ENCODE data around the gene ZMIZ1.

ZMIZ1 gene

DNA sequence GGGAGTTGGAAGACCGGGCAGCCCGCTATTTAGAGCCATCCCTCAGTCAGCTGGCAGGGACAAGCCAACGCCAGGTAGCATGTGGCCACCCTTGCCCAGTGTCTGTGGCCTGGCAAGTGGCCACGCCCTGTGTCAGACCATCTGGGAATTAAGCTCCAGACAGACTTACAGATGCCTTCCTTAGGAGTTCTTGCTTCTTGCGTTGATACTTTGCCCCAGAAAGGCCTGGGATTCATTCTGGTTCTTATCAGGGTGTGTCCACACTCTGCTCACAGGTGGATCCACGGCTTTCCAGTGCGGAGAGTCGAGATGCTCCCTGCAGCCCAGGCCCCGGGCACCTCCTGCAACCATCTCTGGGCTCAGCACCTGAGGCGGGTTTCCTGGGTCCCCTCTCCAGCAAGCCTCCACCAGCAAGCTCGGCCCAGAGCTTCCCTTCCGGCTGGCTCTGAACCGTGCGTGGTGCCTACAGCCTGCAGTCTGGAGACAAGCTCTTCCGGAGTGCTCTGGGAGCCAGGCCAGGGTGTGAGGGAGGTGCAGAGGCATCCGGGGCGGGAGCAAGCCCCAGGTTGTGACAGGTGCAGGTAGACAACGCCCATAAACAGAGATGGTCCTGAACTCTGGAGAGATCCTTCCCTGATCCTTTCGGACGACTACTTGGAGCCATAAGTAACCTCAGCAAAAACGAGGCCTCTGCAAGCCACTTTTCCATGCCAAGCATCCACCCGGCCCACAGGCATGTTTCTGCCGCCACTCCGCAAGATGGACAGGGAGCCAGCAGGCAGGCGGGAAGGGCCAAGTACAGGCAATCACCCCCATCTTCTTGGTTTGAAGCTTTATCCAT, 246.2 kb downstream of the ZMIZ1 start:
- DNase-seq (ENCODE audit: low read depth in 2 of 3, low spot score in 2 of 3): no peak

DNA sequence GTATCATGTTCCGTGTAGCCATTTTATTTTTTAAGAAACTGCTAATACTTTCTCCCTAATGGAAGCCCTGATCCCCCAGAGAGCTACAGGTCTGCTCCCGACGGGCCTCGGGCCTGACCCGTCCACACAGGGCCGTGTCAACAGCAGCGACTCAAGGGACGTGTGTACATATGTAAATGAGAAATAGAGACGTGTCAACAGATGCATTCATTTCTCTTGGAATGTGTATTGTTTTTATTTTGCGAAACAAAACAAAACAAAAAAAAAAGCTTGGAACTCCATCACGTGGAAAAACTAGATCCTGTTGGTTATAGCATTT, 246.8 kb downstream of the ZMIZ1 start:
- DNase-seq (ENCODE audit: low read depth in 2 of 3, low spot score in 2 of 3): no peak

DNA sequence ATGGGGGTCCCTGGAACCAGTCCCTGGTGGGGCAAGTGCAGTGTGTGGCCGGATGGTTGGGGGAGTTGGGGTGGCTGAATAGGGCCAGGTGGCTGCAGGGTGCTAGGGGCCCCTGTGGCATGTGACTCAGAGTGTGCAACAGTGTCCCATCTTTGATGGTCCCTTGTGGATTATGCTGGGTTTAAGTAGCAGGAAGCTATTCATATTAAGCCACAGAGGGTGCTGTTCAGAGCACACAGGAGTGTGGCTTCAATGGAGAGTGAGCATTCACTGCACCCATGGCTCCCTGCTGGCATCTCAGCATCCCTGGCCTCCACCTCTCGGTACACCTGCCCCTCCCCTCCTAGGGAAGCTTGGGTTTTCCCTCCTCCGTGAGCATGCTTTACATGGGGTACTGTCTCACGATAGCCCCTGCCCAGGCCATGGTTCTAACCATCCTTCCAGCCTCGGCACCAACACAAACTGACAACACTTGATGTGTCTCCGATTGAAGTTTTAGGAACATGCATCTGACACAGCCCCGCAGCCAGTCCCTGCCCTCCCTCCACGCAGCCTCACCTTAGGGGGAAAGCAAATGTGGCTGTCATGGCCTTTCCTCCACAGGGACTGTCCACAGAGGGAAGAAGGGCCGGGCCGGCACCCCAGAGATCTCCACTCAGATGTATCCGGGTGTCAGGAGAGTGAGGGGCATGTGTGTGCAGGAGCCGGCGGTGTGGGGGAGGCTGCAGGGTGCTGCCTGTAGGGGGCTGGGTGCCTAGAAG, 248.1 kb downstream of the ZMIZ1 start:
- DNase-seq (ENCODE audit: low read depth in 2 of 3, low spot score in 2 of 3): no peak

DNA sequence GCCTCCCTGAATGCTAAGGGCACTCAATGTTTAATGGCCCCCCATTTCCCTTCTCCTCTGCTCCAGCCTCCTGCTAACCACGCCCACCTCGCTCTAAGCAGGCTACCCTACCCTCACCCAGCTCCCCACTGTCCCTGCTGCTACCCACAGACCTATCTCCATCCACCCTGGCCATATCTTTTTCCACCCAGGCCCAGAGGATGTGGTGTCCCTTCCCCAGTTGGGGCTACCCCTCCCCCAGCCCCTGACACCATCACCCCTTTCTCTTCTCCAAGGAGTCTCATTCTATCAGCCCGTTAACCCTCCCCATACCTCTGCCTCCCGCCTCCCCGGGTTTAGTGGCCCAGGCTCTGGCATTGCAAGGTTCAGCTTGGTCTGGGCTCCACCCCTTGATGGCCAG, 249.6 kb downstream of the ZMIZ1 start:
- DNase-seq (ENCODE audit: low read depth in 2 of 3, low spot score in 2 of 3): no peak

DNA sequence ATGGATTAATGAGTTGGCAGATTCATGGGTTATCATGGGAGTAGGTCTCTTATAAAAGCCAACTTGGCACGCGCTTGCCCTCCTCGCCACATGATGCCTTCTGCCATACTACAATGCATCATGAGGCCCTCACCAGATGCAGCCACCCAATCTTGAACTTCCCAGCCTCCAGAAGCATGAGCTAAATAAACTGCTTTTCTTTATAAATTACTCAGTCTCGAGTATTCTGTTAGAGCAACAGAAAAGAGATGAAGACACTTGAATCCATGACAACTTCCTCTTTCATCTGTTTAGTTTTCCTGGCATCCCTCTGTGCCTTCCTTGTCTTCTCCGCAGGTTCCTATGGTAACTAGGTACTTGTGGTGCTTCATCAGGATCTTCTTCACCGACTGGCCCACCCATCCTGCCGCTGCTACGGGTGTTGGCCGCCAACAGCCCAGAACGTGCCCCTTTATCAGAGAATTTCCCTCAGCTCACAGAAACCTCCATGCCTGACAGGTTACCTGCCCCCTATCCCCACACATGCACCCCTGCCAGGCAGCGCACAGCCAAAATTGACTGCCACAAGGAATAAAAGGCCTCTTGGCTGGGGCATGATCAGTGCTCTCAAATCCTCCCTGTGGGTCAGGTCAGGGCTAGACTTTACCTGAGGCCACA, 250.5 kb downstream of the ZMIZ1 start:
- DNase-seq (ENCODE audit: low read depth in 2 of 3, low spot score in 2 of 3): no peak

DNA sequence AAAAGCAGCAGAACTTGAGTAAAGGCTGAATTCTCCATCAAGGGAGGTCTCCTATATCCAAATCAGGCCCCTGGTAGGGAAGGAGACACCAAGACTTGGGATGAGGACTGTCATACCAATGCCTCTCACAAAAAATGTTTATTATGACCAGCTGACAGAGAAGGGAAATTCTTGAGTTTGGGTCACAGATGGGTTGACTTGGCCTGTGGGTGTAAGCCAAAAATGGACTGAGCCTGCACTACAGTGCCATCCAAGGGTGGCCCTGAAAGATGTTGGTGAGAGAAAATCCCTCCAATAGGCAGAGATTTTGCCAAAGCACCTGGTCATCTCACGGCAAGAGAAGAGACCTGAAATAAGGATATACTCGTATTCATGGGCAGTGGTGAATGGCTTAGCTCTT, 251.6 kb downstream of the ZMIZ1 start:
- no peak for DNase-seq (ENCODE audit: low read depth in 2 of 3, low spot score in 2 of 3)

DNA sequence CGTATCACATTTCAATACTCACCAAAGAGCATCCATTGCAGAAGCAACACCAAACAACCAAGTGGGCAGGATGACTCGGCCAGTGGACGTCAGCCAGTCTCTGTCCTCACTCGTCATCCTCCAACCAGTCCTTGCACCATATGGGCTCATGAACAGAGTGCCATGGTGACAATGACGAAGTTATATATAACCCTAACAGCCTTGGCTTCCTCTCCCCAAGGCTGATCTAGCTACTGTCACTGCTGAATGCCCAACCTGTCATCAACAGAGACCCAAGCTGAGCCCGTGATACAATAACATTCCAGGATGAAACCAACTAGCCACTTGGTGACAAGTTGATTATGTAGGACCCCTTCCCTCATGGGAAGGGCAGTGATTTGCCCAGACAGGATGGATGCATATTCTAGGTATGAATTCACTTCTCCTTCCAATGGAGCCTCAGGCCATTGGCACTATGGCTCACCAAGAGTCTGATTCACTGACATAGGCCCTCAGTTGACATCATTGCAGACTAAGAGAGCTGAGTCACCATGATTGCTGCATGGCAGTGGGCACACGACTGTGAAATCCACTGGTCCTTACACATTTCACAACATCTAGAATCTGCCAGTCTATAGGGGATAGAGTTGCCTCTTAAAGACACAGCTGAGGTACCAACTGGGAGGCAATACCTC, 252.2 kb downstream of the ZMIZ1 start:
- DNase-seq (ENCODE audit: low read depth in 2 of 3, low spot score in 2 of 3): no peak

DNA sequence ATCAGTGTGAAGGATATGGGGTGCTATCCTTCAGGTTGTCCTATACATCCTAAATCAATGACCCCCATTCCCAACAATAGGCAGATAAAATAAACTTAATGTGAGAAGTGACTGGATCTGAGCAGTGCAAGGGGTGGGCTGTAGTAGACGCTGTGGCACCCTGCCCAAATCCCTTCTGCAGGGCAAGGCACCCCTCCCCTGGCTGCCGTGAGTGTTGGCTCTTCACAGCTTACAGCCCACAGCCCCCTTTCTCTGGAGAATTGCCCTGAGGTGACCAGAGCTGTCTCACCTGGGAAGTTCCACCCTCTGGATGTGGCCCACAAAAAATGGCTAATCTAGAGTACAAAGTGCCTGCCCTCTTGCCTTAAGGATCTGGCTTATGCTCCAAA, 252.7 kb downstream of the ZMIZ1 start:
- no peak for DNase-seq (ENCODE audit: low read depth in 2 of 3, low spot score in 2 of 3)

DNA sequence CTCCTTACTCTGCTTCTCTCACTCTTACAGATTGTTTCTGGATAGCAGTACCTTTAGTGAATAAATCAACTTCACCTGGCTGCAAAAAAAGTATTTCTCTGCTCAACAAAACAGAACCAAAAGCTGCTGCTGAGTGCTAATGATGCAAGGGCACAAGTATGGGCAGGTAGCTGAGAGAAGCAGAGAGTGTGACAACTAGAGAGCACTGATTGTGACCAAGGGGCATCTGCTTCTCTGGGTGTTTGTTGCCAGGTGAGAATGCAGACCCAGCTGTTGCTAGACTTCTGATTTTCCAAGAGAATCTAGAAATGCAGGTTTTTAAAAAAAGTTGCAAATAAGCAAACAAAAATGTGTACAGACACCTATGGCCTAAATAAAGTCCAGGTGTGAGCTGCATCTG, 253.2 kb downstream of the ZMIZ1 start:
- no peak for DNase-seq (ENCODE audit: low read depth in 2 of 3, low spot score in 2 of 3)

DNA sequence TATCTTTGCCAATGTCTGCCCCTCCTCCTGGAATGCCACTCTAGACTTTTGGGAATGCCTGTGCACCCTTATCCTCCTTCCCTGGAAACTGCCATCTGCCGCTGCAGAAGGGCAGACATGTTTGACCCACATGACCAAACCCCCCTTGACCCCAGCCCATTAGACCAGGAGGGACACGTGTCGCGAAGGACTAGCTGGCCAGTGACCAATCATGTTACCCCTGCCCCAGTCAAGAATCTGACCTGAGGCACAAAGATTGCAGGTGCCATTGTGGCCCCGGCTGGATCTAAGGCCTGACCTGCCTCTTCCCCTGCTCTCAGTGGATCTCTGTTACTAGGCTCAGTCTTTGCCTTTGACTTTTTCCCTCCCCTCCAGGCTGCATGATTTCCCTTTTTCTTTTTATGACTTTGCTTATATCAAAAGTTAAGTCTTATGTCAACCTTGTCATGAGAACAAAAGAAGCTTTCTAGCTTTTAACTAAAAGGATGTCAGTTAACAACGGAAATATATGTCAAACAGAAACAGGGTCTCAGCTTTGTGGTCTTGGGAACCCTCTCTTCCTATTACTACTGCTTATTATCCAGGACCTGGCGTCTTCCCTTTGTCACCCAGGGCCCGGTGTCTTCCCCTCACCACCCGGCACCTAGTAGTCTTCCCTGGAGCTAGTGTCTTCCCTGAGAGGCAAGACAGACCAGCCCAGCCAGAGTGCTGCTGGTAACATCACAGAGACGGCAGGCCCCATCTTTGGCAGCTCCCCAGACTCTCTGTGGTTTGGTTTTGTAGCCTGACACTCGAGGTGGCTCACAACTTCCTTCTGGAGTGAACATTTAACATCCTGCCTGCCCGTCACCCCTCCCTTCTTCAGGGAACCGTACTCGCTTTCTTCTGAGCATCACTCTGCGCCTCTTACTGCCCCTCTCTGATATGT, 254.1 kb downstream of the ZMIZ1 start:
- peak; percentile 39 to 56 (median 41) for DNase-seq (ENCODE audit: low read depth in 2 of 3, low spot score in 2 of 3)

DNA sequence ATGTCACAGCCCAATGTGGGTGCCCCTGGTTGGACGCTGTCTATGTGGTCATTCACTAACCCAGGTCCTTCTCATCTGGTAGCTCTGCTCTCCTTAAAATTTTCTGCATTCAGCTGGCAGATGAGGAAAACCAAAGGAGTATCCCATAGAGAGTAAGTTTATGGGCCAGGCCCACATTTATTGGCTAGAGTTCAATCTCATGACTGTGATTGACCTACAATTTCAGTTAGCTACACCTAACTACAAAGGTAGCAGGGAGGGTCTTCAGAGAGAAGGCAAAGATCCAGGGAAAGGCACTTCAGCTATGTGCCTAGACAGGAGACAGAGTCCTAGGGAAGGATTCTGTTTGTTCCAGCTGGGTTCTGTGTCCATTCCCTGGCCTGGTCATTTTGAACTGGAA, 254.8 kb downstream of the ZMIZ1 start:
- DNase-seq (ENCODE audit: low read depth in 2 of 3, low spot score in 2 of 3): no peak

DNA sequence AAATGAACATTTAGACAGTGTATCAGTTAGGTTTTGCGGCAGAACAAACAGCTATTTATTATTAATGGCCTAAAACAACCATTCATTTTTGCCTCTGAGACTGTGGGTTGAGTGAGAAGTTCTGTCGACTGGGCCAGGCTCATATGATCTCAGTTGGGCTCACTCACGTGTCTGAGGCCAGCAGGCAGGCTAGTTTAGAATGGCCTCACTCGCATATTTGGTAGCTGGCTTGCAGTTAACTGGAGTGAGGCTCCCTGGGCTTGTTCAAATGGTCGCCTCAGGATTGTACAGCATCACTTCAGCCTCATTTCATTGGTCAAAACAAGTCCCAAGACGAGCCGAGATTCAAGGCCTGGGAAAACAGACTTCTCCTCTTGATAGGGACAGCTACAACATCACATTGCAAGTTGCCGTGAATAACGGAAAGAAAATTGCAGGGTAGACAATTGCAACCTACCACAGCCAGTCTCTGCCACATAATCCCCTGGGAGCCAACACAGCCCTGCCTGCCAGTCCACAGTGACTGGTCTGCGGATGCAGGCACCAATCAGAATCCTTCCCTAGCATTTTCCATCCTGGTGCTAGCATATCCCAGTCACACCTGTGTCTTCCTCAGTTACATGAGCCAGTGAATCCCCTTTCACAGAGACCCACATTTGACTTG, 255.4 kb downstream of the ZMIZ1 start:
- no peak for DNase-seq (ENCODE audit: low read depth in 2 of 3, low spot score in 2 of 3)

DNA sequence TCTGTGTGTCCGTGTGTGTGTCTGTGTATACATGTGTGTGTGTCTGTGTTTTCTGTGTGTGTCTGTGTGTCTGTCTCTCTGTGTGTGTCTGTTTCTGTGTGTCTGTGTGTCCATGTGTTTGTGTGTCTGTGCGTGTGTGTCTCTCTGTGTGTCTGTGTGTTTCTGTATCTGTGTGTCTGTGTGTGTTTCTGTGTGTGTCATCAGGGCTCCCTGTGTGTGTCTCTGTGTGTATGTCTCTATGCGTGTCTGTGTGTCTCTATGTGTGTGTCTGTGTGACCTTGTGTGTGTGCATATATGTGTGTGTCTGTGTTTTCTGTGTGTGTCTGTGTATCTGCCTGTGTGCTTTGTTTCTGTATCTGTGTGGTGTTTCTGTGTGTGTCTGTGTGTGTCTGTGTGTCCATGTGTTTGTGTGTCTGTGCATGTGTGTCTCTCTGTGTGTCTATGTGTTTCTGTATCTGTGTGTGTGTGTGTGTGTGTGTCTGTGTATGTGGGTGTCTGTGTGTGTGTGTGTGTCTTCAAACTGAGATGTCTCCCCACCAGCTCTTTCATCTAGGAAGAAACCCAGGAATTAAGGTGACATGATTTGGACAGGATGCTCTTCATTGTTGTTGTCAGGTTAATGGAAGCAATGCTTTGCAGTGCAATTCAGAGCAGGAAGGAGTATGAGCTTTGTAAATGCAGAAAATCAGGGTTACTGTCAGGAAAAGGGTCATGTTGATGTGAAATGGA, 257.8 kb downstream of the ZMIZ1 start:
- no peak for DNase-seq (ENCODE audit: low read depth in 2 of 3, low spot score in 2 of 3)

DNA sequence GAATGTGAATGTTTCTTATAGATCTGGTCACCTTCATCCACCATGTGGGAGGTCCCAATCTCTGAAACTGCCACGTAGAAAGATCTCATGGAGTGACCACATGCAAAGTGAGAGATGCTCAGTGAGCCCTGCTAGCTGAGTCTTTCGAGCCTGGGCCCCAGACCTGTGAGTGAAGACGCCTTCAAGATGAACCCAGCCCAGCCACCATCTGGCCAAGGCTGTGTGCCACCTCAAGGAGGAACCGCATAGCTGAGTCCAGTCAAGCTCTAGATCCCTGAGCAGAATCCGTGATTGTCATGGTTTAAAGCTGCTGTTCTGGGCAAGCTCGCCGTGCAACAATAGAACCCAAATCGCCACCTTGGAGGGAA, 258.3 kb downstream of the ZMIZ1 start:
- no peak for DNase-seq (ENCODE audit: low read depth in 2 of 3, low spot score in 2 of 3)

DNA sequence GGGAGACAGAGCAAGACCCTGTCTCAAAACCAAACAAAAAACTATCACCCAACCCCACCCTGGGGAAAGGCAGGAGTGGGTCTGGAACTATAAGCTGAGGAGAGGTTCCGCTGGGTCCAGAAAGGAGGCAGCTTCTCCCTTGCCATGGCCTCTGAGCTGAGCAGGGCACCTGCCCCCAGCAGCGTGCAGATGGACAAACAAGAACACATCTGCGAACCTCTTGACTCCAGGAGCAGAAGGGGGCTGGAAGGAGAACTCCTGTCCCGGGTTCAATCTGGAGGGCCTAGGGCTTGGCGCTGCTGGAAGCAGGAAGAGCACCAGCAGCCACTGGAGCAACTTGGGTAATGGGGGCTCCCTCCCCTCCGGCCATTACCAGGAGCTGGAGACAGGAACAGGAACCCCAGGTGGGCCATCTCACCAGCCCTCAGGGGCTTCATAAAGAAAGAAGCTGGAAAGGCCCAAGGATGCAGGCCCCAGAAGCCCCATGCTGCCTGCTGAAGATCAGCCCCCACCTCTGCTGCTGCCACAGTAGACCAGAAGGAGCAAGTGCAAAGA, 259.5 kb downstream of the ZMIZ1 start:
- no peak for DNase-seq (ENCODE audit: low read depth in 2 of 3, low spot score in 2 of 3)

DNA sequence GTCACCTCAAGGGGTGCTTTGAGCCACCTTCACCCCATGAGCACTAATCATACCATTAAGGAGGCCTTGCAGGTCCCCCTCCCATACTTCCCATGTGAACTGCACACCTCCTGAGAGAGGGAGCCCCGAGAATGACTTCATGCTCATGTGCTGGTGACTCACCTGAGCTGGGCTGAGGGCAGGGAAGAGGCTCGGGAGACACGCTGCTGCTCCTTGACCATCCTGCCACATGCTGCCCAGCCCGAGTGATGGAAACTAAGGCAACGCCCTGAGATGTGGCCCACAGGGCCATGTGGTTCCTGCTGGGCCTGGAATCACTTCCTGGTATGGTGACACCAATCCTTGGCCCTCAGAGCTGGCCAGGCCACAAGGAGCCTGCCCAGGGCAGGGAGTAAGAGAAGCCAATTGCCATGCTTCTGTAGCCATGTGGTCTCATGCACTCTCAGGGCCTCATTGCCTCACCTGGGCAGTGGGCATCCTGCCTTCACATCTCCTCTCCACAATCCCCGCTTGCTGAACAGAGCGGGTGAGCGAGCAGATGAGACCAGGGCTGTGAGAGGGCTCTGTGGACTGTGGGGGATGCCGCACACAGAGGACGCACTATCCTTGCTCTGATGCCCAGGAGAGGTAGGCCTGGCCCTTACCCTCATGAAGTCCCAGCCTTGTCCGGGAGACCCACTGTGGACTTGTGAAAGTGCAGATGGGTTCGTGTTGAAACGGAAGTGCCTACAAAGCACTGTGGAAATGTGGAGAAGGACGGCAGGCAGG, 260.2 kb downstream of the ZMIZ1 start:
- DNase-seq (ENCODE audit: low read depth in 2 of 3, low spot score in 2 of 3): no peak

DNA sequence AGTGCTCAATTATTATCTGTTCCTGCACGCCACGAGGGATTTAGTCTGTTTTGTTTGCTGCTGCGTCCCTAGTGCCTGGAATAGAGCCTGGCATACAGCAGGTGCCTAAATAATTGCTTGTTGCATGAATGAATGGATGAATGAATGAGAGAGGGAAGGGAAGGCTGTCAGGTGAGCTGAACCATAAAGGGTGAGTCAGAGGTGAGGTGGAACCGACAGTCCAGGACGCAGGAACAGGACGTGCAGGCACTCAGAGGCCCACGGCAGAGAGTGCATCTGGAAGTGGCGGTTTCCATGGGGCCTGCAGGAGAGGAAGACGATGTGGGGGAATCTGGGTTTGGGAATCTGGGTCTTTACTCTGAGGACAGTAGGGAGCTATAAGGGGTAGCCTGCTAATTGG, 260.8 kb downstream of the ZMIZ1 start:
- no peak for DNase-seq (ENCODE audit: low read depth in 2 of 3, low spot score in 2 of 3)

DNA sequence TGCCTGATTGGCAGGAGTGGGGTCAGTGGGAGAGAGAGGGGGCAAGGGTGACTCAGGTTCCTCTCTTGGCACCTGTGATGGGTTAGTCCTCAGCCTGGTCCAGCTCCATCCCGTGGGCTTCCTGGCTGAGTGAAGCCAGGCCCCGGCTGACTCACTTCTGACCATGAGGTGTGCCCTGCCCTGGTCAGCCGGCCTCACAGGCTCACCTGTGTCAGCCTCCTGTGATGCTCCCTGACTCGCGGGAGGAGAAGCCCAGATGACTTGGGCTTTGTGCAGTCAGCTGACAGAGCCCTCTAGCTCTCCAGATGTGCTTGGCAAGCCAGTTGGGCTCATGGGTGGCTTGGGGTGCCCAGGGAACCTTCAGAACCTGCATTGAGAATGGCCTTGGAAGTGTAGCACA, 262.5 kb downstream of the ZMIZ1 start:
- DNase-seq (ENCODE audit: low read depth in 2 of 3, low spot score in 2 of 3): no peak
